HG03457 (cell line): Measurements from ENCODE around the gene TMTC1.

ENCODE experiments used
- ATAC-seq: cut with Tn5 transposase; IDR thresholded peaks from one replicate; pipeline ENCODE4 v1.9.1; 2021; ENCODE audit warnings: moderate number of reproducible peaks; ENCODE audit not compliant: unreplicated experiment

The TMTC1 gene

DNA sequence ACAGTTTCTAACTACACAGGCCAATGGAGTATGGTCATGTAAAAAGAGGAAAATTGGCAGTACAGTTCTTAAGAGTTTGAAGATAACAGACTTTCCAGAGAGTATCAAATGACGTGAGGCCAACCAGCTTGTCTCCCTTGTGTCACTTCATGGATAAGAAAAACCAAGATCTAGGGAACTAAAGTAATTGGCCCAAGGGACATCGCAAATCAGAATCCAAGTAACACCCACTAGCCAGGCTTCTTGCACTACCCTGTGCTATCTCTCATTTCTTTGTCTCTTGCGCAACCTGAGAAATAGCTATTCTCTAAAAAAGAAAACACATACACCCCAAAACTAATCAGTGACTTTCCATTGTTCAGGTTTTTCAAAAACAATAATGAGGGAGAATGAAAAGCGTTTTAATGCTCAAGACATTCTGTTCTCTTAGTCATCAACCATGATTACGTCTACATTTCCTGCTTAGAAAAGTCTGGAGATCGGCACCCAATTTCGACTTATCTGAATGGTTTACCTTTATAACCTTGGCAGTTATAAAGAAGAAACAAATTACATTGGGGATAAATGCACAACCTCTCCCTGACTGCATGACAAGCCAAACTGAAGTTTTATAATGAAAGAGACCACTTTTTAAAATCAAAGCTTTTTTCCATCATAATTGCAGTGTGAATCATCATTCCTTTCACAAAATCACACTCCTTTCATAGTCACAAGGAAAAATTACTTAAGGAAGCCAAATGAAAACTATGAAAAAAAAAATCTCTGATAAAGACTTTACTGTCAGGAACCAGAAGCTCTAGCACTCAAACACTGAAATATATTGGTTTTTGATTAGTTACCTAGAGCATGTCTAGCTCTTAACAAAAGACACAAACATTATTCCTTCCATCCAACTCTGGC is 42.1 kb downstream of the TMTC1 start:
- no peak for ATAC-seq

DNA sequence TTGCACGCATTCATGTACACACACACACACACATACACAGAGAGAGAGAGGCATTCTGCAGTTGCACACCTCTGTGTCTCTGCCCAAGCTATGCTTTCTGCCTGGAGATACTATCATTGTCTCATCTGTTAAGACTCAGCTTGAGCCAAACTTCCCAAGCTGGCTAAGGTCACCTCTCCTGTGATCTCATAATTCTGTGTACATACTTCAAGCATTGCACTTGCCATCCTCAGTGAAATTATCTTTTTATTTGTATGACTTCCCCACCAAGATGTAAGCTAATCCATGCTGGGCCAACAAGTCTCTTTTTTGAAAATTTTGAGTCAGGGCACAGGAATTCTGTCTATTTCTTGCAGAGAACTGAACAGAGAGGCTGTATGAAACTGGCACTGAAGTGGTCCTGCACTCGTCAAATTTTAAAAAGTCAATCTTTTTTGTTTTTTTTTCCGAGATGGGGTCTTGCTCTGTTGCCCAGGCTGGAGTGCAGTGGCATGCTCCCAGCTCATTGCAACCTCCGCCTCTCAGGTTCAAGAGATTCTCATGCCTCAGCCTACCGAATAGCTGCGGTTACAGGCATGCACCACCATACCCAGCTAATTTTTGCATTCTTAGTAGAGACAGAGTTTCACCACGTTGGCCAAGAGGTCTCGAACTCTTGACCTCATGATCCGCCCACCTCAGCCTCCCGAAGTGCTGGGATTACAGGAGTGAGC is 44.3 kb downstream of the TMTC1 start:
- no peak for ATAC-seq

DNA sequence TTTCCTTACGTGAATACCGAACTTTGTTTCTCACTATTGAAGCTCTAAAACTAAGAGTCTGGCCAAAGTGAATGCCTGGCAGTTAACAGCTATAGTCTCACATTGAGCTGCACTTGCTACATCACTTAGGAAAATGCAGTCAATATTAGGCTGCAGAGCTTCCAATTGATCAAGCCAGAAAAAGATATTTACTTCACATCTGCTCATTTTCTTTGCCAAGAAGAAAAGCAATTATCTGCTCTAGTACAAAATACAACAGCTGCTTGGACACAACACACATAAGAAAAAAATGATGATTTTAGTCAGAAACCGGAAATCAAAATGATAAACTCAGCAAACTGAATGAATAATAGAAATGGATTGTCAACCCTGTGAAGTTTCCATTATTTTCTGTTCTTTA is 45.4 kb downstream of the TMTC1 start:
- no peak for ATAC-seq

DNA sequence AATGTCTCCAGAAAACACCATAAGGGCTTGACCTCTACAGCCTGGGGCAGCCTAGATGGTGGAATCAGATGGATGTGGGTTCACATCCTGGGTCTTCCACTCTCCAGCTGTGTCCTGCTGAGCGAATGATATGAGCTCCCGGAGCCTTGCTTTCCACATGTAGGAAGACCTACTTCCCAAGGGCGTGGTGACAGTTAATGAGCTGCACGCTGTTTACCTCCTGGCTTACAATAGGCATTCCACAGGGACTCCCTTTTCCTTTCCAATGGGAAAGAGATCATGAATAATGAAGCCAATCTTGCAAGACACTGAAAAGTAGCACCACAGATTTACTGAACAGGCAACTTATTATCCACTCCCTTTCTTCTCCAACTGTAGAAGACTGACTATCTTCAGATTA is 46.1 kb downstream of the TMTC1 start:
- no peak for ATAC-seq

DNA sequence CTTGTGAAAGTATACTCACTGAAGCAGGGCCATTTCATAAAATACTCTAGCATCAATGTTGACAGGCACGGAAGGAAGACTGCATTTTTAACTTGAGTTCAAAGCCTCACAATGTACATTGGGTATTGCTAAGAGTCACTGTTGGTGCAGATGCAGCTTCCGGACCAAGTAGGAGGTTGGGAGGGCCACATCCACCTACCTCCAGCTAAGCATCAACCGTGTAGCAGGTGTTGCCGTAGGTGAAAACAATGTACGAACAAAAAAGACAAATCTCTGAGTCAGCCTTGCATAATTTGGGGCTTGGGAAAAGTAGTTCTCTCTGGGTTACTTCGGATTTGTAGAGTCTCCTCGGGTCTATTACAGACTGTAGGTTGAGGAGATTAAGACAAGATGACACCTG is 48.1 kb downstream of the TMTC1 start:
- ATAC-seq, result no peak

DNA sequence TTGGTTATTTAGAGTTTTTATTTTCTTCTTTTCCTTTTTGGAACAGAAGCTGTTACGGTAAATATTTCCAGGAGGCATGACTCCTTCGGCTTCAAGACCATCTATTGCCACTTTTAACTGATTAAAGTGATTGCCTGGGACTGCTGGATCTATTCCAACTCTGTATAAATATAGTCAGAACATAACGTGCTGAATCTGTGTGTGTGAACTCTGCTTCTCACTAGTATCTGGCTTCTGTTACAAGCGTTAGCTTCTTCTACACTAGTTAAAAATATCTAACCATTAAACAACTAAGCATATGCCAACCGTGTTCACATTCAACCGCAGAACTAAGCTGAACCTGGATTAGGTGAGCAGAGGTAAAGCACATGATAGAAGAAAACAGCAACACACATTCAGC is 49.0 kb downstream of the TMTC1 start:
- ATAC-seq, result no peak

DNA sequence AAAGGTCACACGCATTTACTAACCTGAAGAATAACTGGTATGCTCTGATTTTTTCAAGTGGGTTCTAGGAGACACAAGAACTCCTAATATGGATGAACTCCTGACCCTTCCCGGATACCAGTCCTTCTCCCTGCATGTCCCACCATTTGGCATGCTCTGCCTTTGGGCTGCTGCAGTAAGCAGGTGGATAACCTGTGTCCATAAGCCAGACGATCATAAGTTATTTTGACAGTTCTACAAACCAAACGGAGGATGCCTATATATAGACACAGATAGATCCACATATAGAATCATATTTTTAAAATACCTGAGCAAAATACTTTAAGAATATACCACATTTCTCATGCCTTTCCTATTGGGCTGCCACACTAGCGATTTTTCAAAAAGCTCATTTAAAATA is 49.4 kb downstream of the TMTC1 start:
- no peak for ATAC-seq

DNA sequence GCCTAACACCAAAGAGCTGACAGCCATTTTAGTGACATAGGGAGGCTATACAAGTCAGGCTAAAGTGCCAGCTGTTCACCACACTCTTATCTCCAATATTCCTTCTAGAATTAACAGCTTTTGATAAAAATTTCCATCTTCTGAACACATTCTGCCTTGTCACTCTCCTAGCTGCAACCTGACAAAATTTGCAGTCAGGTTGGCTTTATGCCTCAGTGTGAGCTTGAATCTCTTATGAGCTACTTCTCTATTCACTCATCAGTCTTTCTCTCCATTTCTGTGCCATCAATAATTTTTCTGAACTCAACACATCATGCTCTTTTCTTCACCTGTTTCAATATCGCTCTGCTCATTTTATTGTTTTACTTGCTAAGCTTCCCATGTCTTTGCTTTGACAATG is 50.2 kb downstream of the TMTC1 start:
- no peak for ATAC-seq

DNA sequence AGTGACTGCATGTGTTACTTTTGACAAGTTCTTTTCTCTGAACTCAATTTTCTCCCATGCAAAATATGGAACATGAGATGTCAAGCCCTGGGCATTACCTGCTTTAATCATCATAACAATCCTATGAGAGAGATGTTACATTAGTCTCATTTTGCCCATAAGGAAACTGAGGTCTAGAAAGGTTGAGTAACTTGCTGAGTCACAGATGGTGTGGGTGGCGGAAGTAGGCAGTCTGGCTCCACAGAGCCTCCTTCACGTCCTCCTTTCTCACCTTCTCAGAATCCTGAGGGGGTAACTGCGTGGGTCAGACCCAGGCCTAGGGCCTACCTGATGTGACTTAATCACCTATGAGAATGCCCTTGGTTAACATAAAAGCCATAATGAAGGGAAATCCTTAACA is 50.7 kb downstream of the TMTC1 start:
- ATAC-seq, result no peak

DNA sequence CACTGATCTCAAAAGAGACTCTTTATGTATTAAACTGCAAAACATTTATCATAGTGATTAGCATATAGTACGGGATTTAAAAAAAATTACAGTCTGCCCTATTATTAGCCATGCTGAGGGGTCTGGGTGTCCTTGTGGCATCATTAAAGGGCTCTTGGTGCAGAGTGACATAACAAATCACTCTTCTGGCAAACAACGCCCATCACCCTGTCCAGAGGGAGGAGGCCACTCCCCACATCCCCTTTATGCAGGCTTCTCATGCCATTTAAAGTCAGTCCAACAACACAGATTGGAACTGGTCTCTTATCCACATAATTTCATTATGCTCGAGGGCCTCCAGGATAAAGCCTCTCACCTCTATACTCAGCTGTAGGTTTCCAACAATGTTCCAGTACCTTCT is 51.1 kb downstream of the TMTC1 start:
- ATAC-seq, result no peak

DNA sequence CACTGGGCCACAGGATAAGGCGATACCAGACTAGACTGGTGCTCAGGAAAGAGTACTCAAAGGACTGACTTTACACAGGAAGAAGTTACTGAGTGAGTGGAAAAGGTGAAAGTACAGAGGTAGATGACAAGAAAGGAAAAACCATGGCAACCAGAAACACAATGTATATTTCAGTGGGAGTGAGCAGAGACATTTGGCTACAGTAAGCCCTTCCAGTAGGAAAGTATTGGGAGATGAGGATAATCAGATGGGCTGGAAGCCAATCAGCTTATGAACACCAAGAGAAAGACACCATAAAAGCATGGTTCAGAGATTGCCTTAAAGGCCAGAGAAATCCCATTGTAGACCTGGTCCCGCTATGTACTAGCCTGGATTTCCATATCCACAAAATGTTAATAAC is 51.6 kb downstream of the TMTC1 start:
- no peak for ATAC-seq

DNA sequence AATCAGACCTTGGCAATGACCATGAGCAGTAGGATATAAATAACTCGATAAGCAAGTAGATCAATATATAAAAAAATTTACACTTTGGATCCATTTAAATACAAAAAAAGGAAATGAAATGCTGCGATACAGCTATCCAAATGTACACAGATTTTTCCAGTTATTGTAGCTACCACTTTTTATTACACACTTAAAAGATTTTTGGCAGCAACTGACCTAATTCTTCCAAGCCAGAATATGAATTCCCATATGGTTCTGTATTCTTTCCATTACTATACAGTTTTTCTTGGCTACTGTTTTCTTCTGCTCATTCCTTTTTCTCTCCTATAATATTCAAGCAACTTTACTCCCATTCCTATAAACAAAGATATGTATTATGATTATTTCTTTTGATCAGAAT is 52.2 kb downstream of the TMTC1 start:
- no peak for ATAC-seq

DNA sequence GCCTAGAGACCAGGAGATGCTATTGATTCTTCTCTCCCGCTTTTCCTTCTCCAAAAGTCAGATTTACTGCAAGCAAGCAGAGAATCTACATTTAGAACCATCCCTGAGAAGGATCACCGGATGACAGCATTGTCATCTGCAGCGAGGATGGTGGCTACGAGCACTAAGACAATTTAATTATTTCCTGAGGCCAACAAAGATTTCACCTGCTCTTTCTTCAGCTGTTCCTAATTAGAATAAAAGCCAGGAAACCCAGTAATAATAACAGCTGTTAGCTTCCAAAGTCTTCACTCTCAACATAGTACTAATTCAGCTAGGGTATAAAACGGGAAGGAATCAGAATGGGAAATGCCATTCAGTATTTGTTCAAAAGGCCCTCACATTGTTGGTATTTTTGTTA is 53.3 kb downstream of the TMTC1 start:
- no peak for ATAC-seq

DNA sequence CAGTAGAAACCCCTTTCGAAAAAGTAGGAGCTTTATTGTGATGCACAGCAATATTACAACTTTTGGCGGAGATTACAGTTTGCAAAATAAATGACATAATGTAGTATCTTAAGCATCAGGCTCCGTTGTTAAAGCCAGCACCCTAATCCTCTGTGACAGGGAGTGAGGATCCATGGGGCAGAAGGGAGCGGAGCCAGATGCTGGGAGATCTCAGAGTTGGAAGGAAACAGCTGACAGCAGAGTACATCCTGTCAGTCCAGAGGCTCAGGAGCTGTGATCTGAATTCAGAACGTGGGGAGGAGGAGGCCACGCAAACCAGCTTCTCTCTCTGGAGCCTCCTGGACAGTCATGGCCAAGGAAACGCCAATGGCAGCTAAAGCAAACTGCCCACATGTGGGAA is 55.7 kb downstream of the TMTC1 start:
- no peak for ATAC-seq

DNA sequence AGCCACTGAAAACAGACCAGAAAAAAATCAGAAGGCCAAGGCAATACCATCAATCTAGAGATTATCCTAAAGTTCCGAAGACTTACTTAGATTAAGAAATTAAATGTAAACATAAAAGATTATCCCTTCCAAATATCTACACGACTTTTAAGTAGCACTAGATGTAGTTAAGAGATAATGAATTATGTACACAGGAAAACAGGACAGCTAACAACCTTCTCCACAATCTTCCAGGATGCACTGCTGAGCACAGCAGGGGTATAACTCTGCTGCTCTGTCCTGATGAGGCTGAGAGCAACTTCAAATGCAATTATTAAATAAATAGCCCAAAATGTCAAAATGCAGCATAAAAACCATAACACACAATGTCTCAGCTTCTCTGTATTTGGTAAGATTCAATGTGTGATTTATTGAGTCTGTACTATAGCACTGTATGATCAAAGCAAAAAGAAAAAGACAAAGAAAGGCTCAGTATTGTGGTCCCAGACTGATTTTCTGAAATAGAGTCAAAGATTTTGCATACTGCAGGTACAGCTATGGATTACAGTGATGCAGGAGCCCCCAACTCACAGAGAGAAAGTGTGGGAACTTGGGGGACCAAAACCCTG is 56.9 kb downstream of the TMTC1 start:
- no peak for ATAC-seq

DNA sequence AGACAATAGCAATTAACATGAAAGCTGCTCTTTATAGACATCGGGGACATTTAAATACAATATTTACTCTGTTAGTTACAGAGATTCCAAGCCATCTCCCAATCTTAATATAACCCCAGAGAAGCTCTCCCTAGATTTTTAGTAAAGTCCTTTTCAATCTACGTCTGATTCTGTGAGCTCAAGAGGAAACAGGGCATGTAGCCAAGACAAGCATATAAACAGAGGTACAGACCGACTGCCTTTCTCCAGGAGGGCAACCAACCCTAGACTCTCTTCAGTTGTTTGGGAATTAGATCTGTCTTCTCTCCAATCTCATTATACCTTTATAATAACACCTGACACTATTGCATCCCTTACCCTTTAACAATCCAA is 57.4 kb downstream of the TMTC1 start:
- ATAC-seq, result no peak

DNA sequence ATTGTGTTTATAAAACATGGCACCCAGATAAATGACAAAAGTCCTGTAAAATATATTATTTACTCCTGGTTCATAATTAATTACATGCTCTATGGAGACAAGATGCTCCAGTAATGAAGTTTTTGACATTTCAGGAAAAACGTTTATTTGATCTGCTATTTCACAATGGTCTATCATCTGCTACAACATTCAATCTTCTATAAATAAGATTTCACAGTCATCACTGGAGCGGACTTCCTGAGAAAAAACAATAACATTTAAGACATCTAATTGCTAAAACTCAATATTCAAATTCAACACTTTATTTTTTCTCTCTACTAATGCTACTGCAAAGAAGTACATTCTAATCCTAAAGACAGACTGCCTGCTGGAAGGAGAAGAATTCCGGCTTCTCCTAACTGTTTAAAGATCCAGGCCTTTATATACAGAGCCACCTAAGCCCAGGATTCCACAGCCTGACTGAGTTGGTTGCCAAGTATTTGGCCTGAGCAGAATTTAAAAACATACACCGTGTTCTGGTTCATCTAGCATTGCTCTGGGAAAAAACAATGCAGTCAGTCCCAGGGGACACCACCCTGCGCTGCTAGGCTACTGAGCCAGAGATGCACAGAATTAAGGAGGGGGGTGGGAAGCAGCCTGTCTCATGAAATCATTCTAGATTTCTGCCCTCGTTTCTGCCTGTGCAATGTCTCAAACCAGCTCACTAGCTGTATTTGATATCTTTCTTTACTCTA is 58.0 kb downstream of the TMTC1 start:
- no peak for ATAC-seq

DNA sequence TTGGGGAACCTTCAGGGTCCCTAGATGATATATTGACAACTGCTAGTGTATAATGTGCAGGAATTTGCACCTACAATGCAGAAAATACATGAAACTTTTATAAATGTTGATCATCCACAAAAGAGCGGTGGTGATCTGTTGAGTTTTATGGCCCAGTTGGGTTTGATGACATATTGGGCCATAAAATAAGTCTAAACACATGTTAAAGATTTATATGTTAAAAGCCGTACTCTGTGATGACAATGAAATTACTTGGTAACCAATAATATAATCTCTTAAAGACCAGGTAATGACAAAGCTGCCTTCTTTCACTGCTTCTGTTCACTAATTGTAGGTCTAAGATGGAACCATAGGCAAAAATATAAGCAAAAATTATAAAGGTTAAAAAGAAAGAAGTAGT is 61.6 kb downstream of the TMTC1 start:
- ATAC-seq, result no peak

DNA sequence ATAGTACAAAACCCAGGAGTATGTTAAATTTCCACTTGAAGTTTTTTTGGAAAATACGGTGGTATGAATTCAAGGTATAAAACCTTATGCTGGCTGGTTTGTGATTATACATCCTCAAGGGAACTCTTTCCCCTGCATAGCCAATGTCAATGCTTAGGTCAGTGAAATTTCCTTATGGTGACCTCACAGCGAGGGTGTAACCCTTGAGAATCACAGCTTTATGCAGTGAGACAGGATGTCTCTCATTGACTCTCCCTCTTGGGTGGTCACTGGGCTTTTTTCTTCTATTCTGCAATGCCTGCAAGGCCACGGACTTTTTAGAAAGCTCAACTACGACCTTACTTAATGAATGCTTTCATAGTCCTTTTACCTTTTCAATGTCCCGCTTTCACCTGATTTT is 64.4 kb downstream of the TMTC1 start:
- ATAC-seq, result no peak

DNA sequence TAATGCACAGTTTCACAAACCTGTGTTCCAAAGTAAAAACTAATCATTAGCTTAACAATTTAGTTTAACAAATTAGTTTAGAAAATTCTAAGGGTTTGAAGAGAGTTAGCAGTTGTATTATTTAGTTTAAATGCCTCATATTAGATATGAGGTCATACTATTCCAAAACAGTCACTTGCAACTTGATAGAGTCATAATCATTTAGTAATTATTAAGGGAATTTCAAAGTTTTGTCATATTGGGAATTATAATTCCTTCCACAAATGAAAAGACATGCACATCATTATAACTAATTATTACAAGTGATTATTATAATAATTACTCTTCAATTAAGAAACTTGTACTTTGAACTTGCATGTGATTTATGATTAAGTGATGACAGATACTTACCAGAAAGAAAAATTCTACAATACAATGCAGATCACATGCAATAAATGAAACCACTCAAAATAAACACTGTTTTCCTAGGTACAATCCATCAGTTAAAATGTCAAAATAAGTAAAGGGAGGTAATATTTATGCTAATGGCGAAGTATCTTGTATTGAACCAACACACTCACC is 66.1 kb downstream of the TMTC1 start:
- ATAC-seq, result no peak

DNA sequence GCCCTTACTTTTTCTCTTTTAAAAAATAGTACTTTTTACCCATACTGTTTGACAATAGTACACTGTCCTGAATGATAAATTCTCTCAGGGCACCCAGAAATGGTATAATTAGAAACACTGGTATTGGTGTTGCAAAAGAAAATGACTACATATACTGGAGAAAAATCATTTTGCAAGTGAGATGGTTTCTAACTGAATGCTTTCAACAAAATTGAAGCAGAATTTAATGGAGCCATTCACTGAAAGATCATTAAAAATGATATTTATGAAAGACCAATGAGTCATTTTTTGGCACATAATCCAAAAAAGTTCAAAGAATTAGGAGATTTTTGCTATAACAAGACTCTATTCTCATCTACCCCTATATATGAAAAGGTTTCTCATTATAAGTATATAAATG is 68.8 kb downstream of the TMTC1 start:
- ATAC-seq, result no peak
